Activated T-helper 2 cell treated with anti-CD3 and anti-CD28 coated beads, Interferon-gamma antibody, Interleukin-2, Interleukin-4, amounts not matched to agents 10 μg/mL and 5 μg/mL and 100 μg/mL, durations not matched to agents 14 hours and 24 hours and 36 hours (primary cell): ENCODE measurements around the gene C22orf23. TPM values are rescaled to one million over a fixed set of nuclear protein-coding genes. Genes with fewer than 3 reads are reported as not detected.
"Not testable (repeated sequence)": the region's sequence is repeated elsewhere in the genome, so short reads cannot be mapped to it uniquely, and the experiment has no call there.

Source experiments
- DNase-seq: peaks from one replicate; pipeline ENCODE4 v3.0.0; 2021; ENCODE audit warnings: low spot score
- H3K27ac Mint-ChIP-seq: one replicate; pipeline ENCODE4 v1.8.0; 2021; ENCODE audit warnings: mixed read lengths
- H3K27me3 Mint-ChIP-seq: one replicate; pipeline ENCODE4 v1.8.0; 2021; ENCODE audit warnings: low read depth, mixed read lengths
- H3K36me3 Mint-ChIP-seq: one replicate; pipeline ENCODE4 v1.8.0; 2021; ENCODE audit warnings: low read depth, mixed read lengths
- H3K4me1 Mint-ChIP-seq: one replicate; pipeline ENCODE4 v1.8.0; 2021; ENCODE audit warnings: low read depth, mixed read lengths
- H3K4me3 Mint-ChIP-seq: one replicate; pipeline ENCODE4 v1.8.0; 2021; ENCODE audit warnings: low read depth, mild to moderate bottlenecking, moderate library complexity, mixed read lengths
- H3K9me3 Mint-ChIP-seq: one replicate; pipeline ENCODE4 v1.8.0; 2021; ENCODE audit warnings: mixed read lengths
- intact Hi-C: fragments of 100-400 bp; cut with micrococcal nuclease; formaldehyde crosslinking; loops from one replicate; pipeline ENCODE4 v1.15.1; 2023
- total RNA-seq: library from RNA; stranded (reverse); gene quantifications from 2 replicates; pipeline ENCODE4 v1.2.3, GENCODE V29; 2022

C22orf23 gene
- total RNA-seq, 1 donor from 2014 or later, result not detected

- H3K4me3 Mint-ChIP-seq, result no peak overlapping the region
- intact Hi-C loops, result no loop called here
- H3K27me3 Mint-ChIP-seq, result no peaks in the 10 kb centered on the region
- no peaks in the 10 kb centered on the region for H3K4me1 Mint-ChIP-seq
- DNase-seq, result no peak
- H3K27ac Mint-ChIP-seq, result no peak overlapping the region
- H3K36me3 Mint-ChIP-seq, result no peaks in the 10 kb centered on the region
- no peaks in the 10 kb centered on the region for H3K9me3 Mint-ChIP-seq
Measured at GRCh38 chr22:37989146-37990045, 36.0 kb upstream of the C22orf23 start.

- H3K27me3 Mint-ChIP-seq, result no peaks in the 10 kb centered on the region
- no peaks in the 10 kb centered on the region for H3K36me3 Mint-ChIP-seq
- intact Hi-C loops, result no loop called here
- H3K9me3 Mint-ChIP-seq, result no peaks in the 10 kb centered on the region
- H3K27ac Mint-ChIP-seq, result no peak overlapping the region
- no peak for DNase-seq
- no peaks in the 10 kb centered on the region for H3K4me1 Mint-ChIP-seq
- H3K4me3 Mint-ChIP-seq, result no peak overlapping the region
Measured at GRCh38 chr22:37986371-37986770, 33.0 kb upstream of the C22orf23 start.

GRCh38 chr22:37985751-37986281 lies 32.4 kb upstream of the C22orf23 start:
- H3K9me3 Mint-ChIP-seq, result no peaks in the 10 kb centered on the region
- H3K4me3 Mint-ChIP-seq, result no peak overlapping the region
- no peak for DNase-seq
- no peaks in the 10 kb centered on the region for H3K4me1 Mint-ChIP-seq
- no peaks in the 10 kb centered on the region for H3K27me3 Mint-ChIP-seq
- H3K36me3 Mint-ChIP-seq, result no peaks in the 10 kb centered on the region
- intact Hi-C loops, result no loop called here
- no peak overlapping the region for H3K27ac Mint-ChIP-seq

- no peak overlapping the region for H3K4me3 Mint-ChIP-seq
- no peaks in the 10 kb centered on the region for H3K36me3 Mint-ChIP-seq
- intact Hi-C loops, result no loop called here
- no peaks in the 10 kb centered on the region for H3K4me1 Mint-ChIP-seq
- no peaks in the 10 kb centered on the region for H3K9me3 Mint-ChIP-seq
- H3K27me3 Mint-ChIP-seq, result no peaks in the 10 kb centered on the region
- H3K27ac Mint-ChIP-seq, result no peak overlapping the region
- DNase-seq, result no peak
Measured at GRCh38 chr22:37985050-37985585, 31.7 kb upstream of the C22orf23 start.

GRCh38 chr22:37983860-37984791 lies 30.7 kb upstream of the C22orf23 start, which contains the start of gene SOX10:
SOX10 (minus strand) TSS chr22:37984555; CDS start chr22:37983784, 771 bp downstream.
- no peaks in the 10 kb centered on the region for H3K4me1 Mint-ChIP-seq
- no peaks in the 10 kb centered on the region for H3K27me3 Mint-ChIP-seq
- no peaks in the 10 kb centered on the region for H3K36me3 Mint-ChIP-seq
- no peak within 1 kb of the TSS for H3K4me3 Mint-ChIP-seq
- DNase-seq, result no peak
- H3K27ac Mint-ChIP-seq, result no peak within 1 kb of the TSS
- intact Hi-C loops, result no loop called here
- no peaks in the 10 kb centered on the region for H3K9me3 Mint-ChIP-seq

- Mint-ChIP-seq H3K4me1 (no peaks in the 10 kb centered on the region), H3K27me3 (no peaks in the 10 kb centered on the region), H3K9me3 (no peaks in the 10 kb centered on the region), H3K36me3 (no peaks in the 10 kb centered on the region), H3K4me3 (no peak overlapping the region), H3K27ac (no peak overlapping the region)
- no peak for DNase-seq
- intact Hi-C loops, result no loop called here
Measured at GRCh38 chr22:37982938-37983859, 29.8 kb upstream of the C22orf23 start.

- no peak overlapping the region for H3K4me3 Mint-ChIP-seq
- no peaks in the 10 kb centered on the region for H3K27me3 Mint-ChIP-seq
- DNase-seq, result no peak
- no peaks in the 10 kb centered on the region for H3K9me3 Mint-ChIP-seq
- no peaks in the 10 kb centered on the region for H3K36me3 Mint-ChIP-seq
- no peak overlapping the region for H3K27ac Mint-ChIP-seq
- intact Hi-C loops, result no loop called here
- no peaks in the 10 kb centered on the region for H3K4me1 Mint-ChIP-seq
Measured at GRCh38 chr22:37982151-37982785, 28.9 kb upstream of the C22orf23 start.

GRCh38 chr22:37981282-37982011 lies 28.0 kb upstream of the C22orf23 start:
- no peaks in the 10 kb centered on the region for H3K36me3 Mint-ChIP-seq
- no peaks in the 10 kb centered on the region for H3K27me3 Mint-ChIP-seq
- H3K4me3 Mint-ChIP-seq, result no peak overlapping the region
- no peak overlapping the region for H3K27ac Mint-ChIP-seq
- intact Hi-C loops, result no loop called here
- no peaks in the 10 kb centered on the region for H3K9me3 Mint-ChIP-seq
- no peak for DNase-seq
- H3K4me1 Mint-ChIP-seq, result no peaks in the 10 kb centered on the region

- Mint-ChIP-seq H3K27ac (no peak overlapping the region), H3K4me1 (no peaks in the 10 kb centered on the region), H3K4me3 (no peak overlapping the region), H3K36me3 (no peaks in the 10 kb centered on the region), H3K9me3 (no peaks in the 10 kb centered on the region), H3K27me3 (no peaks in the 10 kb centered on the region)
- DNase-seq, result no peak
- intact Hi-C loops, result no loop called here
Measured at GRCh38 chr22:37979782-37980181, 26.4 kb upstream of the C22orf23 start.

- no peaks in the 10 kb centered on the region for H3K27me3 Mint-ChIP-seq
- H3K27ac Mint-ChIP-seq, result no peak overlapping the region
- H3K4me1 Mint-ChIP-seq, result no peaks in the 10 kb centered on the region
- no peaks in the 10 kb centered on the region for H3K36me3 Mint-ChIP-seq
- intact Hi-C loops, result no loop called here
- no peak overlapping the region for H3K4me3 Mint-ChIP-seq
- no peaks in the 10 kb centered on the region for H3K9me3 Mint-ChIP-seq
- DNase-seq, result no peak
Measured at GRCh38 chr22:37976547-37976946, 23.1 kb upstream of the C22orf23 start.

GRCh38 chr22:37976022-37976421 lies 22.6 kb upstream of the C22orf23 start:
- H3K4me1 Mint-ChIP-seq, H3K4me3 Mint-ChIP-seq, H3K27me3 Mint-ChIP-seq, H3K9me3 Mint-ChIP-seq, intact Hi-C loops, H3K27ac Mint-ChIP-seq, H3K36me3 Mint-ChIP-seq, DNase-seq: not testable (repeated sequence)
